ENCODE data around the gene JUN.
A peak's percentile ranks its signal among the peaks of the same experiment; 100 is the strongest.

Gene JUN

GRCh38 chr1:58782178-58783089 lies 1.4 kb downstream of the JUN start:
- peak; percentile 54 to 61 for DNase-seq

- DNase-seq = peak; percentile 50 to 65
Measured at GRCh38 chr1:58781541-58782177, 2.2 kb downstream of the JUN start.

GRCh38 chr1:58780836-58781452 lies 2.9 kb downstream of the JUN start:
- DNase-seq = no peak

- DNase-seq = no peak
Measured at GRCh38 chr1:58780411-58780810, 3.4 kb downstream of the JUN start.

GRCh38 chr1:58779801-58780382 lies 4.0 kb downstream of the JUN start:
- peak in 1 of 2 donors; percentile 26 for DNase-seq

GRCh38 chr1:58779059-58779754 lies 4.6 kb downstream of the JUN start:
- no peak for DNase-seq

- no peak for DNase-seq
Measured at GRCh38 chr1:58778385-58779000, 5.4 kb downstream of the JUN start.

- DNase-seq = peak in 1 of 2 donors; percentile 25
Measured at GRCh38 chr1:58774027-58774426, 9.8 kb downstream of the JUN start.

- peak in 1 of 2 donors; percentile 19 for DNase-seq
Measured at GRCh38 chr1:58773406-58773840, 10.4 kb downstream of the JUN start.

- DNase-seq = no peak
Measured at GRCh38 chr1:58769809-58770320, 14.0 kb downstream of the JUN start.

GRCh38 chr1:58768971-58769808 lies 14.7 kb downstream of the JUN start:
- peak in 1 of 2 donors; percentile 83 for DNase-seq

GRCh38 chr1:58768191-58768731 lies 15.6 kb downstream of the JUN start:
- no peak for DNase-seq

GRCh38 chr1:58767143-58767542 lies 16.7 kb downstream of the JUN start:
- DNase-seq = no peak

- no peak for DNase-seq
Measured at GRCh38 chr1:58765441-58765840, 18.4 kb downstream of the JUN start.

GRCh38 chr1:58765006-58765405 lies 18.8 kb downstream of the JUN start:
- no peak for DNase-seq

GRCh38 chr1:58764294-58764978 lies 19.4 kb downstream of the JUN start:
- no peak for DNase-seq

- DNase-seq = no peak
Measured at GRCh38 chr1:58763214-58763613, 20.6 kb downstream of the JUN start.

GRCh38 chr1:58762806-58763205 lies 21.0 kb downstream of the JUN start:
- no peak for DNase-seq

- peak; percentile 27 to 56 for DNase-seq
Measured at GRCh38 chr1:58755468-58755872, 28.4 kb downstream of the JUN start.
